Measurements from ENCODE around the gene STAMBPL1.

STAMBPL1 gene

GRCh38 chr10:88896372-88896993, 16.4 kb downstream of the STAMBPL1 start:
- no peak for DNase-seq

- peak; percentile 36 for DNase-seq
These were observed 17.2 kb downstream of the STAMBPL1 start for GRCh38 chr10:88896994-88897853.

- DNase-seq = no peak
These were observed 18.7 kb downstream of the STAMBPL1 start for GRCh38 chr10:88898727-88899126.

- no peak for DNase-seq
These were observed 19.8 kb downstream of the STAMBPL1 start for GRCh38 chr10:88899886-88900285.

GRCh38 chr10:88901206-88901983, 21.4 kb downstream of the STAMBPL1 start:
- DNase-seq = no peak

GRCh38 chr10:88901984-88902789, 22.1 kb downstream of the STAMBPL1 start:
- no peak for DNase-seq

- no peak for DNase-seq
These were observed 23.7 kb downstream of the STAMBPL1 start for GRCh38 chr10:88903715-88904114.

GRCh38 chr10:88906921-88907320, 26.9 kb downstream of the STAMBPL1 start:
- no peak for DNase-seq

- DNase-seq = no peak
These were observed 28.1 kb downstream of the STAMBPL1 start for GRCh38 chr10:88908194-88908593.

GRCh38 chr10:88911116-88911515, 31.1 kb downstream of the STAMBPL1 start:
- no peak for DNase-seq

GRCh38 chr10:88911851-88912250, 31.8 kb downstream of the STAMBPL1 start:
- no peak for DNase-seq

- DNase-seq = no peak
These were observed 33.1 kb downstream of the STAMBPL1 start for GRCh38 chr10:88913127-88913526.

GRCh38 chr10:88913788-88914187, 33.7 kb downstream of the STAMBPL1 start:
- no peak for DNase-seq

- no peak for DNase-seq
These were observed 35.7 kb downstream of the STAMBPL1 start for GRCh38 chr10:88915781-88916180.

GRCh38 chr10:88916231-88916630, 36.2 kb downstream of the STAMBPL1 start:
- no peak for DNase-seq

GRCh38 chr10:88916986-88917385, 36.9 kb downstream of the STAMBPL1 start:
- DNase-seq = no peak

- no peak for DNase-seq
These were observed 38.3 kb downstream of the STAMBPL1 start for GRCh38 chr10:88918191-88918905.

- DNase-seq = no peak
These were observed 39.0 kb downstream of the STAMBPL1 start for GRCh38 chr10:88919041-88919440.

- no peak for DNase-seq
These were observed 40.2 kb downstream of the STAMBPL1 start for GRCh38 chr10:88920198-88920597.

GRCh38 chr10:88920986-88921593, 41.0 kb downstream of the STAMBPL1 start:
- DNase-seq = no peak

- no peak for DNase-seq
These were observed 42.0 kb downstream of the STAMBPL1 start for GRCh38 chr10:88922041-88922440.

- no peak for DNase-seq
These were observed 43.5 kb downstream of the STAMBPL1 start for GRCh38 chr10:88923520-88923919.
